Mononuclear cell (primary cell): ENCODE measurements around the gene NAT9. TPM values are rescaled to one million over a fixed set of nuclear protein-coding genes. Genes with fewer than 3 reads are reported as not detected.

Experiments
- H3K27me3 ChIP-seq: 2 replicates; pipeline ENCODE4 v1.6.0; 2011; ENCODE audit warnings: low read length, control low read depth; ENCODE audit not compliant: insufficient read depth
- H3K4me1 ChIP-seq: 2 replicates; pipeline ENCODE4 v1.5.1; 2011; ENCODE audit warnings: mild to moderate bottlenecking, low read length, control low read depth; ENCODE audit not compliant: insufficient read depth
- H3K4me3 ChIP-seq: 2 replicates; pipeline ENCODE4 v1.5.1; 2011; ENCODE audit warnings: mild to moderate bottlenecking, low read length, moderate library complexity
- H3K9me3 ChIP-seq: 2 replicates; pipeline ENCODE4 v1.5.1; 2011; ENCODE audit warnings: low read depth, mild to moderate bottlenecking, control low read depth, low read length
- total RNA-seq: library from RNA; depleted of rRNA; stranded (reverse); fragments of >200 nt; gene quantifications from one replicate; pipeline ENCODE4 v1.2.3, GENCODE V29; 2012

Gene NAT9
- total RNA-seq, 1 donor: 14.9 TPM

DNA sequence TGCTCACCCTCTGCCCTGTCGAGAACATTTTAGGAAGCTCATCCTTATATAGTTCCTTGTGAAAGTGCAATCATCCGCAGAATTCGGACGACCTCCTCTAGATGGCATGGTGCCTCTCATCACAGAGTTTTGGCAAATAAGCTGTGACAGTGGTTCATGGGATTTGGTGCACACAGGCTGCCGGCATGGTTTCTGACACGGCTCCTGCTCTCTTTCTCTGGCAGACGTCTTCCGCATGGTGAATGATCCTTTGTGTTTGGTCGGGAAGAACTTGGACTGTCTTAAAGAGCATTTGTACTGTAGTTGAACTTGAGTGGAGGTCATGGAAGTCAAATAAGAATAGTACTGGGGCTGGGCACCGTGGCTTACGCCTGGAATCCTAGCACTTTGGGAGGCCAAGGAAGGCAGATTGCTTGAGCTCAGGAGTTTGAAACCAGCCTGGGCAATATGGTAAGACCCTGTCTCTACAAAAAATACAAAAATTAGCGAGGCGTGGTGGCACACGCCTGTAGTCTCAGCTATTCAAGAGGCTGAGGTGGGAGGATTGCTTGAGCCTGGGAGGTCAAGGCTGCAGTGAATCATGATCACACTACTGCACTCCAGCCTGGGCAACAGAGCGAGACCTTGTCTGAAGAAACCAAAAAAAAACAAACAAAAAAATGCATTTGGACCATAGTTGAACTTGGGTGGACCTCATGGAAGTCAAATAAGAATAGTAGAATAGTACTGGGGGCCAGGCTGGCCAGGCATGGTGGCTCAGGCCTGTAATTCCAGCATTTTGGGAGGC is 34.7 kb upstream of the NAT9 start:
- H3K4me1 ChIP-seq: peaks cover 58% of the 10 kb centered on the region
- H3K4me3 ChIP-seq: no peak overlapping the region
- no peaks in the 10 kb centered on the region for H3K9me3 ChIP-seq
- H3K27me3 ChIP-seq: no peaks in the 10 kb centered on the region

DNA sequence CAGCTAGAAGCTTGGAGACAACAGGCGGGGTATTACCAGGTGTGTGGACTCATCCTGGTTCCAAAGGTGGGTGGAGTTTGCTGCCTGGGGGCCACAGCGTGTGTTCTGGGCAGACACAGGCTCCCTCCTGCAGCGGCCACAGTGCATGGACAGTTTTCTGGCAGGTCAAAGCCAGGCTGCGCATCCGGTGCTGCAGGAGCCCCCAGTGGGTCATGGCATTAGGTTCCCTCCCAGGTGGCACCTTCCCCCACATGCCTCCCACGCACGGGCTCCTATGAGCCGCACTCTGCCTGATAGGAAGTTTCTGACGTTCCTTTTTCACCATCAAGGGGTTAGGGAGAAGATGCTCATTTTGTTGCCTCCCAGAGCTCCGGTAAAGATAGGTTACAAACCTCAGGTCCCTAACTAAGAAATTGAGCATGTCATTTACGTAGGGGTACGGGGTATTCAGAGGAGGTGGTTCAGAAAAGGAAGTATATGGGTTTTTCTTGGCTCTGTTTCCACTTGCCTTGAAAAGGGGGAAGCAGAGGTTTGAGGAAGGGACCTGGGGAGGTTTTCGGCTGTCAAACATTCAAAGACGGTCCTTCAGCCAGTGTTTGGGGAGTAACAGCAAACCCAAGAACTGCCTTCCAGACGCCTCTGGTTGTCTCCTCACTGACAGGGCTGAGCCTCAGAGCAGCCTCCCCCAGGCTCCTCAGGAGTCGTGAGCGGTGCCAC is 32.7 kb upstream of the NAT9 start:
- no peaks in the 10 kb centered on the region for H3K27me3 ChIP-seq
- H3K4me1 ChIP-seq: peaks cover 55% of the 10 kb centered on the region
- no peak overlapping the region for H3K4me3 ChIP-seq
- no peaks in the 10 kb centered on the region for H3K9me3 ChIP-seq

DNA sequence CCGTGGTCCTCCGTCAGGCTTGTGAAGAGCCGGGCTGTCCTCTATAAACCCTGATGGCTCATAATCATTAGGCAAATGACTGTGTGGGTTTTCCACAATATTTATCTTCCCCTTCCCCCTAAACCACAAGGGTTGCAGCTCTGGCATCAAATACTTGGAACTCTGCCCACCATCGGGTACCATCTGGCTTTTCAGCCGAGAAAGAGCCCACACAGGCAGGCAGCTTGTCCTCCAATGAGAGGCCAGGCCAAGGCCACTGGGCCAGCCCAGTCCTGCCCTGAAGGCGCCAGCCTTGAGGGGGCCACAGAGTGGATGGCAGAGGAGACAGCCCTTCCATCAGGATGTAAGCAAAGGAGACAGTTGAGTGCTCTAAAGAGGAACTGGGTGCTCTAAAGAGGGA is 31.8 kb upstream of the NAT9 start:
- H3K4me3 ChIP-seq: no peak overlapping the region
- no peaks in the 10 kb centered on the region for H3K27me3 ChIP-seq
- H3K9me3 ChIP-seq: no peaks in the 10 kb centered on the region
- peaks cover 45% of the 10 kb centered on the region for H3K4me1 ChIP-seq

DNA sequence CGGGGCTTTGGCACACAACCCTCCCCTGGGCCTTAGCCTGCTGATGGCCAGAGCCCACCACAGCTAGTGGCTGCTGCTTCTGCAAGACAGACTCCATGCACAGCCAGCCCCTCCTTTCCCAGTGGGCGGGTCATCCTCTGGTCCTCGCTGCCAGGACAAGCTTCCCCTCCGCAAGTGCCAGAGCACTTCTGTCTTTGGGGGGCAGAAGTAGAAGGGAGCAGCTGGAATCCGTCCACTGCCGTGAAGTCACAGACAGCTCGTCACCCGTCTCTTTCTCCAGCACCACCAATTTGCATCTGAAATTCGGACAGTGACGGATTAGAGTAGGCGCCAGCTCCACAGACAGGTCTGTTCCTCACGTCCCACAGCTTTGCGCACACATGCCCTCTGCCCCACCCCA is 31.3 kb upstream of the NAT9 start:
- no peaks in the 10 kb centered on the region for H3K9me3 ChIP-seq
- no peaks in the 10 kb centered on the region for H3K27me3 ChIP-seq
- H3K4me1 ChIP-seq: peaks cover 40% of the 10 kb centered on the region
- no peak overlapping the region for H3K4me3 ChIP-seq

DNA sequence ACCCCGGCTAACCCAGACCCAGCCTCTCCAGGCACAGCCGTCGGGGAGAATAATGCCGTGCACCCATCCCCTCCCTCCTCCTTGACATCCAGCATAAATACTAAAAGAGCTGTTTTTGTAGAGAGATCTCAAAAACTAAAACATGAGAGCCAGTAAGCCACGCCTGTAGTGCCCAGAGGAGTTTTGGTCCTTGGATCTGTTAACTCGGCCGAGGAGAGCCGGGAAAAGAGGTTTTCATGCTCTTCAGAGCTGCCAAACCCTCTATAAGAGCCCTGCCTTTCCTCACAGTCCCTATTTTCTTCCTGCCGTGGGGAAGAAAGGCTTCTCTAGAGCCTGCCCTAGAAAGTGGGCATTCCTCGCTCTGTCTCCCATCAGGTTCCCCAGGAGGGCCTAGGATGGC is 30.2 kb upstream of the NAT9 start:
- H3K4me1 ChIP-seq: peaks cover 29% of the 10 kb centered on the region
- H3K4me3 ChIP-seq: no peak overlapping the region
- H3K9me3 ChIP-seq: no peaks in the 10 kb centered on the region
- H3K27me3 ChIP-seq: no peaks in the 10 kb centered on the region

DNA sequence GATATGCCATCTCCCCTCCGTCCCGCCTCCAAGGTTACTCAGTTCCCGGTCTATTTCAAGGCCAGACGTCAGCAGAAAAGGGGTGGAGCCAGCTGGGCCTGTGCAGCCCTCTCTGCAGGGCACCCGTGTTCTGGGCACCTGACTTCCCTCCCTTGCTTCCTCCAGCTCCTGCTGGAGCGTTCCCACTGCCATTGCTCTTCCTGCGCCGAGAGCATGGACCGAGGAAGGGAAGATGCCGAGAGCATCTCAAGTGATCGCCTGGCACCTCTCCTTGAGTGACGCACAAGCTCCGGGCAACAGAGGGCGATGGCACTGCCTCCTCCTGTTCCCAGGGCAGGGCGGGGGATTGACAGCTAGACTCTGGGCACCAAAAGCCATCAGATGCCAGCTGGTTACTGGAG is 29.4 kb upstream of the NAT9 start:
- Histone ChIP-seq H3K9me3 (no peaks in the 10 kb centered on the region), H3K27me3 (no peaks in the 10 kb centered on the region)

DNA sequence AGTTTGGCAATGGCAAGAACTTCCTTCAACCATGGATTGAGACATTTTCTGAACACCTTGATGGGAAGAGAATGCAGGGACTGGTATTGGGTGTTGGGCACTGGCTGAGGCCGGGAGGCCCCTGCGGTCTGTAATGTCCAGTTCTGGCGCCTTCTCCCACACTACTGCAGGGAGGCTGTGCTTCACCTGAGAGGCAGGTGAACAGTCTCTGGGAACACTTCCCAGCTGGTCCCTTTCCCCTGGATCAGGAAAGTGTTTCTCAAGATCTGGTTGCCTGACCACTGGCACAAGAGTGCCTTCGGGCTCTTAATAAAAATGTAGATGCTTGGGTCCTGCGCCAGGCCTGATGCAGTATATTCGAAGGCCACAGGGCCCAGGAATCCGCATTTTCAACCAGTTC is 28.5 kb upstream of the NAT9 start:
- Histone ChIP-seq H3K9me3 (no peaks in the 10 kb centered on the region), H3K4me1 (peaks cover 26% of the 10 kb centered on the region), H3K4me3 (no peak overlapping the region), H3K27me3 (no peaks in the 10 kb centered on the region)

More for the DNA sequence above, 29.4 kb upstream of the NAT9 start:
- Histone ChIP-seq H3K4me1 (peaks cover 29% of the 10 kb centered on the region), H3K4me3 (no peak overlapping the region)

DNA sequence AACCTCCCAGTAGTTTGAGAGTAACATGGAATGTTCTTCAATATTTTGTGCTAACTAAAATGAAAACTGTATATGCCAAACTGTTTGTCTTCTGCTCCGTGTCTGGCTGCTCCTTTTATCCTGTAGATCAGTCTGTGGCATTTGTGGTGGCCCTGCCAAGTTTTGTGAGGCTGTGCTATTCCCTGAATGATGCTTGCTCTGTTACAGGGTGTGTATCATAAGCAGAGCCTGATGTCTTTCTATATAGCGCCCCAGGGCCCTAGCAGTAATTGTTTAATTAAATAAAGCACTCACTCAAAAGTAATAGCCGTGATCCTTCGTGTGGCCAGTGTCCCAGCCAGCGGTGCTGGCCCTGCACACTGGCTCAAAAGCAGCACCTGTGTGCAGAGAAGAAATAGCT is 27.8 kb upstream of the NAT9 start:
- Histone ChIP-seq H3K9me3 (no peaks in the 10 kb centered on the region), H3K27me3 (no peaks in the 10 kb centered on the region), H3K4me3 (no peak overlapping the region), H3K4me1 (peaks cover 19% of the 10 kb centered on the region)

DNA sequence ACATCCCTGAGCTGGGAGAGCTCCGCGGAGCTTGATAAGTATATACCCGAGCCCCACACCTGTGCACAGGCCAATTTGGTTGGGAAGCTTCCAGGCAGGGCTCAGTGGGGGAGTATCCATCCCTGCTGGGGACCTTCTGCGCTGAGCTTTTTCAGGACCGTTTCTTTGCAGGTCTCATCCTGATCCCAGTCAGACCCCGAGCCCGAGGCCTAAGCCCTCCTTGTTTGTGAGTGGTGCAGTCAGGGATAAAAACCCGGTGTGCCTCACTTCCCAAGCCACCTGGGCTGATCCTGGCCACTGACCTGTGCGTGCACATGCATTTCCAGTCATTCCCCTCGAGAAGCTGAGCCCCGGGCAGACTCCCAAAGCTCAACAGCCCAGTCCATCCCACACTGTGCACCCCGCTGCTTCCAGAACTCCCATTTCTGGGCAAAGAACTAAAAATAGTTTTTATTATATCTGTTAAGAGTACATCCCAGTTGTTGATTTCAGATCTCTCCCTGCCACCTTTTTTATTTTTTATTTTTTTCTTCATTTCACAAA is 27.3 kb upstream of the NAT9 start:
- Histone ChIP-seq H3K4me3 (no peak overlapping the region), H3K4me1 (peaks cover 14% of the 10 kb centered on the region), H3K27me3 (no peaks in the 10 kb centered on the region), H3K9me3 (no peaks in the 10 kb centered on the region)

DNA sequence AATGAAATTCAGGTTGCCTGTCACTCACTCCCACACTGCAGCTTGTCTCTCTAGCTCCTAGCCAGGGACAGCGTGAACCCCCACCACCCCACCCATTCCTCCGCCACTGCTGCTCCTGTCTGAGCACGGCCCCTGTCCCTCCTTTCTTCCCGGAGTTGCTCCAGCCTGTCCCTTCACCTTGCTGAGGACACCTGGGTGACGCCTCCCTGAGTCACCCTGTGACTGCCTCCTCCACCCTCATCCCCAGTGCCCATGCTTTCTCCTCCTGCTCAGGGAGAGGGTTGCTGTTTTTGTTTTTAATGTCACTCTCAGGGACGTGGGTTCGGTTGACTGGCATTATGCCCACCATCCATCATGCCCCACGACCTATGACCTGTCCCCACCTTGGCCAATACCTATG is 25.8 kb upstream of the NAT9 start:
- Histone ChIP-seq H3K27me3 (no peaks in the 10 kb centered on the region), H3K4me1 (no peaks in the 10 kb centered on the region), H3K9me3 (no peaks in the 10 kb centered on the region), H3K4me3 (no peak overlapping the region)

DNA sequence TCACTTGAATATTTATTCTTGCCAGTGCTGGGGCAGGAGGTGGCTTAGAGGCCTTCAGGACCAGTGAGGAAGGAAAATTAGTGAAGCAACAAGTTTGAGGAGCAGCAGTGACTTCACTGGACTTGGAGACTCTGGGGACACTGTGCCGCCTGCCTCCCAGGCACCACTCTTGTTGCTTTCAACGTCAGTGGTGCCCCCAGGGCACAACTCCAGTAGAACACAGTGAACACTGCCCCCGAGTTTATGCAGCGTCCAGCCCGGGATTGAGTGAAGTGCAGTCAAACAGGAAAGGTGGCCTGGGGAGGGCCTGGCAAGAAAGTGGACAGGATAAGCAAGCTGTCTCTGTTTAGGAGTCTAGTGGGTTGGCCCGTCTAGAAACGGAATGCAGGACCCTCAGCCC is 24.4 kb upstream of the NAT9 start:
- Histone ChIP-seq H3K9me3 (no peaks in the 10 kb centered on the region), H3K27me3 (no peaks in the 10 kb centered on the region), H3K4me3 (no peak overlapping the region), H3K4me1 (no peaks in the 10 kb centered on the region)

DNA sequence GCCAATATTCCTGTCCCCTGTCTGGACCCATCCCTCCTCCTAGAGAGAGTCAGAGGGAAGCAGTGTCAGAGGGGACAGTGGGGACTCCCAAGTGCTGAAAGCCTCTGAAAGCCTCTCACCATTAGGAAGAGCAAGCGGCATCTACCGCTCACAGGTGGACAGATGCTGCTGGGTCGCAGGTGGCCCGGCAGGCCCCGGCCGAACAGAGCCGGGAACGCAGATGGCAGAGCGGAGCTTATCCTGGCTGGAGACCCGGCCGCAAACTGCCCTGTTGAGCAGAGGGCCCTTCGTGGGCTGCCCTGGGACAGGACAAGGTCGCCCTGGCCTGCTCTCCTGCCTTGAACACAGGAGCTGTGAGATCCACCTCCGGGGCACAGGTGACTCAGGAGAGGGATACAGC is 23.0 kb upstream of the NAT9 start:
- Histone ChIP-seq H3K4me3 (no peak overlapping the region), H3K27me3 (no peaks in the 10 kb centered on the region), H3K9me3 (no peaks in the 10 kb centered on the region), H3K4me1 (no peaks in the 10 kb centered on the region)

DNA sequence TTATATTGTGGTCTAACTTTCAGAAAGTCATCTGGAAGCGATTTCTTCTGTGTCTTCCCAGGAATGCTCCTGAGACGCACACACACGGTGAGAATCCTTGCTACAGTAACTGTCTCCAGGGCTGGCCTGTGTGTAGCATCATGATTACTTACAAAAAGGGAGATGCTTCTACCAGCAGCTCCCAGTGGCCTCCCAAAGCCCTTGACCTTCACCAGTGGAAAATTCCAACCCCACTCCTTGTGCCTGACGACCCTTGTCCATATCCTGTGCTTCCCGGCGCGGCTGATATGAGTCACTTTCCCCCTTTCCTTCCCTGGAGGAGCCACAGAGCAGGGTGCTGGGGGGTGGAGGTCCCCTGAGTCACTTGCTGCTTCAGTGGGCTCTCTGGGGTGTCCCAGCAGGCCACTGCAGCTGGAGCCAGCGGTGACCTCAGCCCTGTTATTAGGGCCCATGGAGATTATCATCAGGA is 22.1 kb upstream of the NAT9 start:
- no peaks in the 10 kb centered on the region for H3K27me3 ChIP-seq
- no peak overlapping the region for H3K4me3 ChIP-seq
- H3K4me1 ChIP-seq: no peaks in the 10 kb centered on the region
- no peaks in the 10 kb centered on the region for H3K9me3 ChIP-seq

DNA sequence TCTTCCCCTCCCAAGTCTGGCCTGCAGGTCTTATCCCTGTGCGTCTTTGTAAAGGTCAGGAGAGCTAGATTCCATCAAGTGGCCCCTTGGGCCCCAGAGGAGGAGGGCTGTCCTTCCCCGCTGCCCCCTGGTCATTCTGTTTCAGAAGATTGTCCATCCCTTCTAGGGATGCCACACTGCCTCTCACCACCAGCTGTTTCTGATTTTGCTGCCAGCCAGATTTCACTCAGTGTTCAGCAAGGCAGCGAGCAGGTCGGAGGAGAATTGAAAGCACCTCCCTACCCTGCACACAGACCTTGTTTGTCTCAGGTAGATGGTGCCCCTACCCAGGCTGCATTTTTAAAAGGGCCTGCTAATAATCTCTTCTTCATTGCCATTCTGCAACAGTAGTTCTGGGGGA is 21.7 kb upstream of the NAT9 start:
- Histone ChIP-seq H3K9me3 (no peaks in the 10 kb centered on the region), H3K4me1 (no peaks in the 10 kb centered on the region), H3K4me3 (no peak overlapping the region), H3K27me3 (no peaks in the 10 kb centered on the region)

DNA sequence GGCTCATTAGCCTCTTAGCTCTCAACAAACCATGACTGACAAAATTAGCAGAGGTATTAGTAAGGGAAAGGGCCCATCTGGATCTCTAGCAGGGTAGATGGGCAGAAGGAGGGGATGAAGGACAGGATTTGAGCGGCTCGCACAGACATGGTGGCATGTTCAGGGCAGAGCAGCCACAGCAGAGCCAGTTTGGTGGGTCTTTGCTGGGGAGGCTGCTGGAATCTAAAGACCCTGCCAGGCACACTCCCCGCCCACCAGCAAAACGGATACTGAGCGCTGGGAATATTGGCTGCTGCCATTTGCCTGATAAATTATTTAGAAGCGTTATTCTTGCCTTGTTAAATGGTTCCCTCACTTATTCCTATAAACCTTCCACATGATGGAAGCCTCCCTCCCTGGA is 20.7 kb upstream of the NAT9 start:
- Histone ChIP-seq H3K9me3 (no peaks in the 10 kb centered on the region), H3K27me3 (no peaks in the 10 kb centered on the region), H3K4me1 (no peaks in the 10 kb centered on the region), H3K4me3 (no peak overlapping the region)
